K562 (cell line): Measurements from ENCODE around the gene JUN. TPM values are rescaled to one million over a fixed set of nuclear protein-coding genes. Genes with fewer than 3 reads are reported as not detected.

Experiments used
- CBX1 ChIP-seq: sonication (generic); IDR thresholded peaks from 2 replicates; pipeline ENCODE4 v1.6.1; 2016; ENCODE audit warnings: antibody characterized with exemption, low read depth, mild to moderate bottlenecking
- NONO ChIP-seq, 2 experiments: fragments of 200-400 bp in 1 of 2; fragments of 450-650 bp in 1 of 2; formaldehyde crosslinking in 1 of 2; IDR thresholded peaks; 2 replicates each; pipeline ENCODE4 v1.6.1; 2017; ENCODE audit warnings: low read depth in 2 of 2, mild to moderate bottlenecking in 2 of 2, moderate library complexity in 2 of 2, low read length in 1 of 2
- PYGO2 ChIP-seq: fragments of 450-650 bp; IDR thresholded peaks from 2 replicates; pipeline ENCODE4 v1.6.1; 2016; ENCODE audit warnings: mild to moderate bottlenecking, missing genetic modification characterization, moderate library complexity, missing compliant biosample characterization
- RBM25 ChIP-seq: fragments of 200-400 bp; formaldehyde crosslinking; IDR thresholded peaks from 2 replicates; pipeline ENCODE4 v1.6.1; 2018; ENCODE audit warnings: low read length, low read depth, moderate library complexity; ENCODE audit not compliant: severe bottlenecking
- polyA plus RNA-seq, 8 experiments: library from polyadenylated mRNA; depleted of rRNA in 4 of 8; stranded (reverse) in 5 of 8; unstranded in 3 of 8; fragments of >200 nt; fragmentation: Nextera tagmentation in 2 of 8; fragmentation: Illumina TruSeq in 1 of 8; extraction: Ambion mirVana in 2 of 8; extraction: Trizol in 1 of 8; gene quantifications; 2 replicates each; pipeline versions ENCODE4 v1.2.1 to v1.2.3, GENCODE V29; 2011 to 2014; ENCODE audit warnings: inconsistent platforms in 1 of 8, missing spikeins in 1 of 8
- total RNA-seq, 7 experiments: library from RNA; depleted of rRNA in 6 of 7; stranded (reverse); fragments of >200 nt in 6 of 7; fragmentation: Illumina TruSeq in 2 of 7; extraction: Trizol in 2 of 7; gene quantifications; 2 replicates each; pipeline versions ENCODE4 v1.2.1 to v1.2.3, GENCODE V29; 2011 to 2021; ENCODE audit warnings: low replicate concordance in 1 of 7
- TF ChIP-seq, protein P1 (sequence below), 2 experiments: fragments of 450-650 bp; formaldehyde crosslinking in 1 of 2; IDR thresholded peaks; 2 replicates each; pipeline versions ENCODE4 v1.4.0 to v1.6.1; 2014 to 2020; ENCODE audit warnings: mild to moderate bottlenecking in 2 of 2, borderline replicate concordance in 1 of 2, low read depth in 1 of 2
- TF ChIP-seq, protein P2 (sequence below), 3 experiments: IDR thresholded peaks in 2 of 3; conservative IDR thresholded peaks in 1 of 3; 2 replicates each; pipeline ENCODE4 v1.5.1; 2011 to 2012; ENCODE audit warnings: low read length in 3 of 3, mild to moderate bottlenecking in 3 of 3, control low read depth in 2 of 3, improper control_type of control experiment in 1 of 3, inconsistent platforms in 1 of 3, low read depth in 1 of 3, mixed read lengths in 1 of 3, moderate library complexity in 1 of 3; ENCODE audit not compliant: insufficient read depth in 2 of 3
- TF ChIP-seq, protein P3 (sequence below): fragments of 450-650 bp; IDR thresholded peaks from 2 replicates; pipeline ENCODE4 v1.6.1; 2016; ENCODE audit warnings: mild to moderate bottlenecking
- TF ChIP-seq, protein P4 (sequence below): IDR thresholded peaks from 2 replicates; pipeline ENCODE4 v1.6.1; 2012; ENCODE audit warnings: low read depth, low read length, improper control_type of control experiment, borderline replicate concordance
- TF ChIP-seq, protein P5 (sequence below): sonication (generic); formaldehyde crosslinking; IDR thresholded peaks from 2 replicates; pipeline ENCODE4 v1.8.1; 2023; ENCODE audit warnings: mild to moderate bottlenecking, missing genetic modification reagents, moderate library complexity

JUN gene
- total and polyA plus RNA-seq, 9 of the 15 experiments (the other 6 are each of a cell fraction or from before 2014, with no cell fraction given): 0.32 to 23.4 (median 4.0) TPM

DNA sequence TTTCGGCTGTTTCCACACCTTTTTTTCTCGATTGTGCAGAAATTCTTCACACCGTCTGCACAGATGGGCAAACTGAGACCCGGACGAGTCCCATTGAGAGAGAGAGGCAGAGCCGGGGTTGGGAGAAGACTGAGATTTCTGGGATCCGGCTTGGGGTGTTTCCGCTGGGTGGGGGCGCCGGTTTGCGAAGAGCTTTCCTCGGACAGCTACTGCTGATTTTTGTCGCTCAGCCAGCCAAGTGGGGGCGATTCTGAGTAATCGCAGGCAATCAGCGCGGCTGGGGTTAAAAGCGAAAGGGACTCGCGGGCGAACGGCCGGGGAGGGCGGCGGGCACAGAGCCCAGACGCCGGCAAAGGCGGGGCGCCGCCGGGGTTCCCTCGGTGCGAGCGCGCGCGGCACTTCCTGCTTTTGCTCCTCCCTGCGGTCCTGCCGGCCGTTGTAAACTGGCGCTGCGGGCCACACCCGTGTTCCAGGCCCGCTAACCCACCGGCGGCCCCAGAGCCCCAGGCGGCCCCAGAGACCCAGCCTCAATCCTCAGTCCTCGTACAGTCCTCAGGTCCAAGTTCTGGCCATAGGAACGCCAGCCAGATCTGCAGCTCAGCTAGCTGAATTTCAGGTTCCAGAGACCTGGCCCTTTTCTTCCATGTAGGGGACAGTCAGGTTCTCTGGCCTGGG lies 32.4 kb upstream of the JUN start (continued):
- TF ChIP-seq, protein P1, sequence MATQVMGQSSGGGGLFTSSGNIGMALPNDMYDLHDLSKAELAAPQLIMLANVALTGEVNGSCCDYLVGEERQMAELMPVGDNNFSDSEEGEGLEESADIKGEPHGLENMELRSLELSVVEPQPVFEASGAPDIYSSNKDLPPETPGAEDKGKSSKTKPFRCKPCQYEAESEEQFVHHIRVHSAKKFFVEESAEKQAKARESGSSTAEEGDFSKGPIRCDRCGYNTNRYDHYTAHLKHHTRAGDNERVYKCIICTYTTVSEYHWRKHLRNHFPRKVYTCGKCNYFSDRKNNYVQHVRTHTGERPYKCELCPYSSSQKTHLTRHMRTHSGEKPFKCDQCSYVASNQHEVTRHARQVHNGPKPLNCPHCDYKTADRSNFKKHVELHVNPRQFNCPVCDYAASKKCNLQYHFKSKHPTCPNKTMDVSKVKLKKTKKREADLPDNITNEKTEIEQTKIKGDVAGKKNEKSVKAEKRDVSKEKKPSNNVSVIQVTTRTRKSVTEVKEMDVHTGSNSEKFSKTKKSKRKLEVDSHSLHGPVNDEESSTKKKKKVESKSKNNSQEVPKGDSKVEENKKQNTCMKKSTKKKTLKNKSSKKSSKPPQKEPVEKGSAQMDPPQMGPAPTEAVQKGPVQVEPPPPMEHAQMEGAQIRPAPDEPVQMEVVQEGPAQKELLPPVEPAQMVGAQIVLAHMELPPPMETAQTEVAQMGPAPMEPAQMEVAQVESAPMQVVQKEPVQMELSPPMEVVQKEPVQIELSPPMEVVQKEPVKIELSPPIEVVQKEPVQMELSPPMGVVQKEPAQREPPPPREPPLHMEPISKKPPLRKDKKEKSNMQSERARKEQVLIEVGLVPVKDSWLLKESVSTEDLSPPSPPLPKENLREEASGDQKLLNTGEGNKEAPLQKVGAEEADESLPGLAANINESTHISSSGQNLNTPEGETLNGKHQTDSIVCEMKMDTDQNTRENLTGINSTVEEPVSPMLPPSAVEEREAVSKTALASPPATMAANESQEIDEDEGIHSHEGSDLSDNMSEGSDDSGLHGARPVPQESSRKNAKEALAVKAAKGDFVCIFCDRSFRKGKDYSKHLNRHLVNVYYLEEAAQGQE (IDR thresholded peaks at IDR 0.05; ENCODE audit: borderline replicate concordance): peak; percentile 44
- TF ChIP-seq, protein P1 (CRISPR knock-in tag; IDR thresholded peaks at IDR 0.05; ENCODE audit: low read depth): no peak; the same call in 1 of the 2 replicates
- TF ChIP-seq, protein P2, sequence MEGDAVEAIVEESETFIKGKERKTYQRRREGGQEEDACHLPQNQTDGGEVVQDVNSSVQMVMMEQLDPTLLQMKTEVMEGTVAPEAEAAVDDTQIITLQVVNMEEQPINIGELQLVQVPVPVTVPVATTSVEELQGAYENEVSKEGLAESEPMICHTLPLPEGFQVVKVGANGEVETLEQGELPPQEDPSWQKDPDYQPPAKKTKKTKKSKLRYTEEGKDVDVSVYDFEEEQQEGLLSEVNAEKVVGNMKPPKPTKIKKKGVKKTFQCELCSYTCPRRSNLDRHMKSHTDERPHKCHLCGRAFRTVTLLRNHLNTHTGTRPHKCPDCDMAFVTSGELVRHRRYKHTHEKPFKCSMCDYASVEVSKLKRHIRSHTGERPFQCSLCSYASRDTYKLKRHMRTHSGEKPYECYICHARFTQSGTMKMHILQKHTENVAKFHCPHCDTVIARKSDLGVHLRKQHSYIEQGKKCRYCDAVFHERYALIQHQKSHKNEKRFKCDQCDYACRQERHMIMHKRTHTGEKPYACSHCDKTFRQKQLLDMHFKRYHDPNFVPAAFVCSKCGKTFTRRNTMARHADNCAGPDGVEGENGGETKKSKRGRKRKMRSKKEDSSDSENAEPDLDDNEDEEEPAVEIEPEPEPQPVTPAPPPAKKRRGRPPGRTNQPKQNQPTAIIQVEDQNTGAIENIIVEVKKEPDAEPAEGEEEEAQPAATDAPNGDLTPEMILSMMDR (IDR thresholded peaks at IDR 0.05 in 2 of 3, conservative IDR thresholded peaks at IDR 0.05 in 1 of 3; ENCODE audit: insufficient read depth in 2 of 3, low read depth in 1 of 3, low read length in 3 of 3): peak in 2 of 3 experiments; percentile 15 to 19; a peak in 2 of 6 replicates
- TF ChIP-seq CBX1 (peak; percentile 13; the same call in 1 of the 2 replicates), RBM25 (peak; percentile 65), PYGO2 (tag) (no peak), NONO (IDR thresholded peaks at IDR 0.05; ENCODE audit: low read depth in 2 of 2, low read length in 1 of 2) (peak in 1 of 2 experiments; percentile 41; a peak in 1 of 4 replicates)
- TF ChIP-seq, protein P3, sequence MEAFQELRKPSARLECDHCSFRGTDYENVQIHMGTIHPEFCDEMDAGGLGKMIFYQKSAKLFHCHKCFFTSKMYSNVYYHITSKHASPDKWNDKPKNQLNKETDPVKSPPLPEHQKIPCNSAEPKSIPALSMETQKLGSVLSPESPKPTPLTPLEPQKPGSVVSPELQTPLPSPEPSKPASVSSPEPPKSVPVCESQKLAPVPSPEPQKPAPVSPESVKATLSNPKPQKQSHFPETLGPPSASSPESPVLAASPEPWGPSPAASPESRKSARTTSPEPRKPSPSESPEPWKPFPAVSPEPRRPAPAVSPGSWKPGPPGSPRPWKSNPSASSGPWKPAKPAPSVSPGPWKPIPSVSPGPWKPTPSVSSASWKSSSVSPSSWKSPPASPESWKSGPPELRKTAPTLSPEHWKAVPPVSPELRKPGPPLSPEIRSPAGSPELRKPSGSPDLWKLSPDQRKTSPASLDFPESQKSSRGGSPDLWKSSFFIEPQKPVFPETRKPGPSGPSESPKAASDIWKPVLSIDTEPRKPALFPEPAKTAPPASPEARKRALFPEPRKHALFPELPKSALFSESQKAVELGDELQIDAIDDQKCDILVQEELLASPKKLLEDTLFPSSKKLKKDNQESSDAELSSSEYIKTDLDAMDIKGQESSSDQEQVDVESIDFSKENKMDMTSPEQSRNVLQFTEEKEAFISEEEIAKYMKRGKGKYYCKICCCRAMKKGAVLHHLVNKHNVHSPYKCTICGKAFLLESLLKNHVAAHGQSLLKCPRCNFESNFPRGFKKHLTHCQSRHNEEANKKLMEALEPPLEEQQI: no peak
- TF ChIP-seq, protein P4, sequence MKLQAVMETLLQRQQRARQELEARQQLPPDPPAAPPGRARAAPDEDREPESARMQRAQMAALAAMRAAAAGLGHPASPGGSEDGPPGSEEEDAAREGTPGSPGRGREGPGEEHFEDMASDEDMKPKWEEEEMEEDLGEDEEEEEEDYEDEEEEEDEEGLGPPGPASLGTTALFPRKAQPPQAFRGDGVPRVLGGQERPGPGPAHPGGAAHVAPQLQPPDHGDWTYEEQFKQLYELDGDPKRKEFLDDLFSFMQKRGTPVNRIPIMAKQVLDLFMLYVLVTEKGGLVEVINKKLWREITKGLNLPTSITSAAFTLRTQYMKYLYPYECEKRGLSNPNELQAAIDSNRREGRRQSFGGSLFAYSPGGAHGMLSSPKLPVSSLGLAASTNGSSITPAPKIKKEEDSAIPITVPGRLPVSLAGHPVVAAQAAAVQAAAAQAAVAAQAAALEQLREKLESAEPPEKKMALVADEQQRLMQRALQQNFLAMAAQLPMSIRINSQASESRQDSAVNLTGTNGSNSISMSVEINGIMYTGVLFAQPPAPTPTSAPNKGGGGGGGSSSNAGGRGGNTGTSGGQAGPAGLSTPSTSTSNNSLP: no peak
- TF ChIP-seq, protein P5, sequence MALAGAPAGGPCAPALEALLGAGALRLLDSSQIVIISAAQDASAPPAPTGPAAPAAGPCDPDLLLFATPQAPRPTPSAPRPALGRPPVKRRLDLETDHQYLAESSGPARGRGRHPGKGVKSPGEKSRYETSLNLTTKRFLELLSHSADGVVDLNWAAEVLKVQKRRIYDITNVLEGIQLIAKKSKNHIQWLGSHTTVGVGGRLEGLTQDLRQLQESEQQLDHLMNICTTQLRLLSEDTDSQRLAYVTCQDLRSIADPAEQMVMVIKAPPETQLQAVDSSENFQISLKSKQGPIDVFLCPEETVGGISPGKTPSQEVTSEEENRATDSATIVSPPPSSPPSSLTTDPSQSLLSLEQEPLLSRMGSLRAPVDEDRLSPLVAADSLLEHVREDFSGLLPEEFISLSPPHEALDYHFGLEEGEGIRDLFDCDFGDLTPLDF (CRISPR knock-in tag): 0 out of 2 replicates have a peak, but pooled peaks have one; percentile 25
